Common myeloid progenitor, CD34-positive (primary cell): ENCODE data around the gene MYLK.
A peak's percentile ranks its signal among the peaks of the same experiment; 100 is the strongest.
"Not testable (repeated sequence)": the region's sequence is repeated elsewhere in the genome, so short reads cannot be mapped to it uniquely, and the experiment has no call there.

Experiments
- CTCF ChIA-PET: fragments of 350-600 bp; sonication (Branson Sonifier 250); formaldehyde crosslinking; loops from one replicate; lab custom pipeline; 2021; ENCODE audit warnings: antibody characterized with exemption; lab: Charles Lee
- POLR2A ChIA-PET: fragments of 350-600 bp; sonication (Branson Sonifier 250); formaldehyde crosslinking; loops from one replicate; lab custom pipeline; 2021; ENCODE audit warnings: antibody characterized with exemption; lab: Charles Lee
- DNase-seq, 3 donors: peaks; one replicate each; pipeline versions ENCODE4 v3.0.0 to v3.0.0-alpha.2; 2013
- H3K27ac ChIP-seq, 2 experiments: 1 replicate in 1 of 2; 2 replicates in 1 of 2; pipeline ENCODE4 v1.7.0; 2013; ENCODE audit warnings: inconsistent platforms in 2 of 2, low read length in 2 of 2, mild to moderate bottlenecking in 2 of 2, low read depth in 1 of 2, moderate library complexity in 1 of 2; ENCODE audit not compliant: severe bottlenecking in 2 of 2, insufficient read depth in 1 of 2, poor library complexity in 1 of 2
- H3K27me3 ChIP-seq, 5 experiments: replicated peaks in 2 of 5; 1 replicate in 3 of 5; 2 replicates in 2 of 5; pipeline versions ENCODE4 v1.6.1 to v1.7.0; 2013; ENCODE audit warnings: low read length in 4 of 5, mild to moderate bottlenecking in 2 of 5, moderate library complexity in 2 of 5, inconsistent platforms in 1 of 5; ENCODE audit not compliant: insufficient read depth in 5 of 5, control insufficient read depth in 4 of 5
- H3K36me3 ChIP-seq, 4 experiments: 1 replicate in 2 of 4; 2 replicates in 2 of 4; pipeline versions ENCODE4 v1.6.1 to v1.7.0; 2013; ENCODE audit warnings: low read length in 3 of 4, control low read depth in 1 of 4, mild to moderate bottlenecking in 1 of 4; ENCODE audit not compliant: control insufficient read depth in 4 of 4, insufficient read depth in 4 of 4
- H3K4me1 ChIP-seq, 4 experiments: 1 replicate in 3 of 4; 2 replicates in 1 of 4; pipeline versions ENCODE4 v1.6.1 to v1.7.1; 2013; ENCODE audit warnings: low read length in 3 of 4, mild to moderate bottlenecking in 3 of 4, control low read depth in 1 of 4, inconsistent platforms in 1 of 4, moderate library complexity in 1 of 4; ENCODE audit not compliant: control insufficient read depth in 4 of 4, insufficient read depth in 4 of 4; ENCODE audit errors: control extremely low read depth in 1 of 4
- H3K4me3 ChIP-seq, 7 experiments: 1 replicate in 4 of 7; 2 replicates in 3 of 7; pipeline versions ENCODE4 v1.5.1 to v1.7.0; 2013; ENCODE audit warnings: mild to moderate bottlenecking in 7 of 7, low read length in 6 of 7, moderate library complexity in 6 of 7, inconsistent platforms in 2 of 7, low read depth in 2 of 7, control low read depth in 1 of 7; ENCODE audit not compliant: insufficient read depth in 4 of 7, control insufficient read depth in 1 of 7; ENCODE audit errors: extremely low read depth in 1 of 7
- H3K9me3 ChIP-seq, 5 experiments: 1 replicate in 4 of 5; 2 replicates in 1 of 5; pipeline versions ENCODE4 v1.6.1 to v1.7.1; 2013; ENCODE audit warnings: low read length in 4 of 5, mild to moderate bottlenecking in 2 of 5, inconsistent platforms in 1 of 5, low read depth in 1 of 5, moderate library complexity in 1 of 5; ENCODE audit not compliant: control insufficient read depth in 4 of 5, insufficient read depth in 2 of 5; ENCODE audit errors: control extremely low read depth in 1 of 5
- WGBS: methylation state at CpG from one replicate; pipeline ENCODE4 v1.1.5; 2013; ENCODE audit not compliant: insufficient coverage; 5-methylcytosine and 5-hydroxymethylcytosine counted together

Gene MYLK

DNA sequence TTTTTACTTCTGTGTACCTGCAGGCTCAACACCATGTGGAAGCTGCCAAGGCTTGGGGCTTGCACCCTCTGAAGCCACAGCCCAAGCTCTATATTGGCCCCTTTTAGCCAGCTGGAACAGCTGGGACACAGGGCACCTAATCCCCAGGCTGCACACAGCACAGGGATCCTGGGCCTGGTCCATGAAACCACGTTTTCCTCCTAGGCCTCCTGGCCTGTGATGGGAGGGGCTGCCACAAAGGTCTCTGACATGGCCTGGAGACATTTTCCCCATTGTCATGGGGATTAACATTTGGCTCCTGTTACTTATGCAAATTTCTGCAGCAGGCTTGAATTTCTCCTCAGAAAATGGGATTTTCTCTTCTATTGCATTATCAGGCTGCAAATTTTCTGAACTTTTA, 6.9 kb upstream of the MYLK start:
- CTCF ChIA-PET, H3K4me1 ChIP-seq, H3K4me3 ChIP-seq, H3K36me3 ChIP-seq, H3K27me3 ChIP-seq, H3K27ac ChIP-seq, DNase-seq, POLR2A ChIA-PET: not testable (repeated sequence)
- WGBS, result 94% methylated on average over 1 of the region's 1 CpG
- peaks cover 2 to 21% (median 9%) of the 10 kb centered on the region in 5 experiments for H3K9me3 ChIP-seq

DNA sequence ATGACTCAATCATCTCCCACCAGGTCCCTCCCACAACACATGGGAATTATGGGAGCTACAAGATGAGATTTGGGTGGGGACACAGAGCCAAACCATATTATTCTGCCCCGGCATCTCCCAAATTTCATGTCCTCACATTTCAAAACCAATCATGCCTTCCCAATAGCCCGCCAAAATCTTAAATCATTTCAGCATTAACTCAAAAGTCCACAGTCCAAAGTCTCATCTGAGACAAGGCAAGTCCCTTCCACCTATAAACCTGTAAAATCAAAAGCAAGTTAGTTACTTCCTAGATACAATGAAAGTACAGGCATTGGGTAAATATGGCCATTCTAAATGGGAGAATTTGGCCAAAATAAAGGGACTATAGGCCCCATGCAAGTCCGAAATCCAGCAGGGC, 6.0 kb upstream of the MYLK start:
- 100% methylated on average over 3 of the region's 3 CpGs for WGBS
- H3K36me3 ChIP-seq, POLR2A ChIA-PET, DNase-seq, H3K27ac ChIP-seq, CTCF ChIA-PET, H3K4me3 ChIP-seq, H3K4me1 ChIP-seq: not testable (repeated sequence)
- Histone ChIP-seq H3K9me3 (peaks cover 2 to 21% (median 9%) of the 10 kb centered on the region in 5 experiments), H3K27me3 (peaks cover 0 to 14% (median 2%) of the 10 kb centered on the region in 5 experiments)

DNA sequence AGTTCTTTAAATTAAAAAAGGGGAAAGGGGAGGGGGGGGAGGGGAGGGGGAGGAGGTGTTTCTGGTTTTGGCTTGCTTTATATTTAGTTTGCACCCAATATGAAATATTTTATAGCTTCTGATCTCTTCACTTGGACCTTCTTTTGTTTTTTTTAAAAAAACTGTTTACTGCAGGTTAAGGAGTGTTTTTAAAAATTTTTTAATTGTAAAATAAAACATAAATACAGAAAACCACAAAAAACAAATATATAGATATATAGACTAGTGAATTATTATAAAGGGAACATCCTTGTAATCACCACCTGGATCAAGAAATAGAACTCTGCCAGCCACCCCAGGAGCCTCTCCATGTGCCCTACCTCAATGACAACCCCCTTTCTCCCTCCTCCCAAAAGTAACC, 861 bp upstream of the MYLK start:
- Histone ChIP-seq H3K4me1 (peaks cover 2 to 29% (median 20%) of the 10 kb centered on the region in 4 experiments), H3K9me3 (peaks cover 0 to 4% (median 3%) of the 10 kb centered on the region in 5 experiments), H3K27me3 (peaks cover 0 to 21% (median 4%) of the 10 kb centered on the region in 5 experiments), H3K4me3 (no peak overlapping the region), H3K36me3 (no peaks in the 10 kb centered on the region), H3K27ac (no peak overlapping the region)
- ChIA-PET POLR2A (no interaction called here), CTCF (no interaction called here)
- DNase-seq, result no peak

DNA sequence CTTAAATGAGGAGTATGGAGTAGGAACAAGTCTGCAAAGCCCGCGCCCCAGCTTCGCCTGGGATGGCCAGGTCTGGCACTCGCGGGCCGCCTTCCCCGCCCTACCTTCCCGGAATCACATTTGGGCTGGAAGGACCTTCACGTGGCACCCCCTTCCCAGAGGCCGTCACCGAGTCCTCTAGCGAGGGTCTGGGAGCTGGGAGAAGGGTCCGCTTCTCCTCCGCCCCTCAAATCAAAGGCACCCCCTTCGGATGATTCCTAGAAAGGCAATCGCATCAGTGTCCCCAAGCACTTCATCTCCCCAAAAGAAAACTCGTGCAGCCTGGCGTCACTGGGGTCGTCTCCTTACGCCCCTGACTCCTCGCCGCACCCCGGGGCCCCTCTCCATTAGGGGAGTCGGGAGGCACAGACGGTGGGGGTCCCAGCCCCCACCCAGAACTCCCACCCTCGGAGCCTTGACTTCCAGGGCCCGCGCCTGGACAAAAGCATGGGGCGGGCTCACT, 380 bp downstream of the MYLK start:
- Histone ChIP-seq H3K4me1 (peaks cover 2 to 29% (median 20%) of the 10 kb centered on the region in 4 experiments), H3K27ac (no peak overlapping the region), H3K36me3 (no peaks in the 10 kb centered on the region), H3K4me3 (peak overlapping the region; percentile 19 to 79 (median 61)), H3K9me3 (peaks cover 0 to 4% (median 0%) of the 10 kb centered on the region in 5 experiments), H3K27me3 (peaks cover 0 to 21% (median 4%) of the 10 kb centered on the region in 5 experiments)
- ChIA-PET CTCF (no interaction called here), POLR2A (no interaction called here)
- DNase-seq, result peak in 1 of 3 donors; percentile 42
- 0% methylated on average over 12 of the region's 29 CpGs for WGBS

DNA sequence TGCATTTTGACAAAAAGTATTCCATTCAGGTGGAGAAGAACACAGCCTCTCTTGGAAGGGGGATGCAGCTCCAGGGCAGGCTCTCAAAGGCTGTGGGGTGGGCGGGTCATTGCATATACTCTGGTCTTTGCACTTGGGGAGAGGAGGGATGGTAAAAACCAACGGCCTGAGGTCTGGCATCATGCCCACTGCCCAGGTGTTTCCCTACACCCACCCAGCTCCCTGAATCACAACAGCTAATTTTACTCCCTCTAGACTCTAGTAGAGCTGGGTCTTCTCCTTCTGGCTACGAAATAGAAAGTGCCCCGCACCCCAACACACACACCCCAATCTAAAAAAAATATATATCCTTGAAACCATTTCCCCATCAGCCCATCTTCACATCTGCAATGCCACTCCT, 1.0 kb downstream of the MYLK start:
- DNase-seq, result peak; percentile 21 to 73 (median 69)
- ChIA-PET CTCF (no interaction called here), POLR2A (no interaction called here)
- Histone ChIP-seq H3K27ac (no peak overlapping the region), H3K4me1 (peaks cover 2 to 29% (median 20%) of the 10 kb centered on the region in 4 experiments), H3K4me3 (peak overlapping the region in 6 of 7 experiments; percentile 49 to 79 (median 68)), H3K9me3 (peaks cover 0 to 3% (median 0%) of the 10 kb centered on the region in 5 experiments), H3K27me3 (peaks cover 0 to 21% (median 4%) of the 10 kb centered on the region in 5 experiments), H3K36me3 (no peaks in the 10 kb centered on the region)
- WGBS, result no CpG with 5 or more reads among the region's 4 CpGs

DNA sequence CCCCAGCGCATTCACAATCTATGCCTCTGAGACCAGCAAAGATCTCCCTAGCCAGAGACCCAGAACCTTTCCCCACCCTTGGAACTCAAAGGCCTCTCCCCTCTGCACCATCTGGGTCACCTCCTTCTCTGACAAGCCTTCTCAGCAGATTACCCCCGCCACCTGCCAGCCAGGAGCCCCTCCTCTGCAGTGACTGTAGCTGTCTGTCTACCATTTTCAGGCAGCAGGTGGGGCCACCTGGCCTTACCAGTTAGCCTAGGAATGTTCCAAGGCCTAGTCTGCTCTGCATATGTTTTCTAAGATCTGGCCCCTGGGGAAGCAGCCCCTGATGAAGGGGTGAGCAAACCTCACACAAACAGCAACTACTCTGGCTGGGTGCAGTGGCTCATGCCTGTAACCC, 2.4 kb downstream of the MYLK start:
- DNase-seq, result no peak
- peaks cover 0 to 18% (median 4%) of the 10 kb centered on the region in 5 experiments for H3K27me3 ChIP-seq
- CTCF ChIA-PET, result no interaction called here
- H3K4me1 ChIP-seq, result peaks cover 2 to 29% (median 20%) of the 10 kb centered on the region in 4 experiments
- H3K9me3 ChIP-seq, result no peaks in the 10 kb centered on the region
- no peak overlapping the region for H3K27ac ChIP-seq
- no peaks in the 10 kb centered on the region for H3K36me3 ChIP-seq
- POLR2A ChIA-PET, result no interaction called here
- WGBS, result 100% methylated on average over 2 of the region's 2 CpGs
- no peak overlapping the region for H3K4me3 ChIP-seq

DNA sequence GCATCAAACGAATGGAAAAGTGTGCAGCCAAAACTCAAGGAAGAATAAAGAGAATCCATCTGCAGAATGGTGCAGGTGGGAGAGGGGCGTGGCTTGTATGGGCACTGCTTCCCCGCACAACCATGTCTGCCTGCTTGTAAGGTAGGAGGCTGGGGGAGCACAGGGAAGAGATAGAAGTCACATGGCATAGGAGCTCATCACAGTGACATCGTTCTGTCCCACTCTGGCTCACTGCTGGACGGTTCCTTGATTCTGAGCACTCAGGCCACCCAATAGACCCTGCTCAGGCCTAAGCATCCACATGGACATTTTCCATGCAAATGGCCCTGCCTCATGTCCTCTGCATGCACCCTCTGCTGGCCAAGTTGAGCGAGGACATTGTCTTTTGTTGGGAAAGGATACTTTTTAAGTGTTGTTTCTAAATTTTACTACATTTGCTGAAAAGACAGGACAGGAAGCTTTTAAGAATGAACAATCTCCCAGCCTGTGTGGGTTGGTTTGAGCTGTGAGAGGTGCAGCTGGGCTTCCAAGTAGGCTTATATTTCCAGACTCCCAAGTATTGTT, 3.1 kb downstream of the MYLK start:
- CTCF ChIA-PET, result no interaction called here
- POLR2A ChIA-PET, result no interaction called here
- peak in 2 of 3 donors; percentile 20 to 31 for DNase-seq
- H3K27me3 ChIP-seq, result peaks cover 0 to 13% (median 4%) of the 10 kb centered on the region in 5 experiments
- no peak overlapping the region for H3K4me3 ChIP-seq
- no peaks in the 10 kb centered on the region for H3K36me3 ChIP-seq
- no peak overlapping the region for H3K27ac ChIP-seq
- 100% methylated on average over 5 of the region's 6 CpGs for WGBS
- H3K4me1 ChIP-seq, result peaks cover 2 to 29% (median 20%) of the 10 kb centered on the region in 4 experiments
- H3K9me3 ChIP-seq, result no peaks in the 10 kb centered on the region
